Trophoblast cell (in vitro differentiated cells and primary cell): Measurements from ENCODE around the gene MT1A.

Experiments used
- DNase-seq, 2 donors: peaks; one replicate each; pipeline ENCODE4 v3.0.0-alpha.2; 2016
- H2AFZ ChIP-seq: 2 replicates; pipeline ENCODE4 v1.6.1; 2013; ENCODE audit warnings: low read length, moderate library complexity, mild to moderate bottlenecking; ENCODE audit not compliant: insufficient read depth, poor library complexity
- H2AK5ac ChIP-seq: 2 replicates; pipeline ENCODE4 v1.6.1; 2013; ENCODE audit warnings: mild to moderate bottlenecking, low read length
- H2BK120ac ChIP-seq: 2 replicates; pipeline ENCODE4 v1.6.1; 2013; ENCODE audit warnings: low read length, mild to moderate bottlenecking, moderate library complexity; ENCODE audit not compliant: insufficient read depth, poor library complexity
- H2BK12ac ChIP-seq: 2 replicates; pipeline ENCODE4 v1.6.1; 2013; ENCODE audit warnings: mild to moderate bottlenecking, low read length, moderate library complexity
- H2BK5ac ChIP-seq: 2 replicates; pipeline ENCODE4 v1.6.1; 2013; ENCODE audit warnings: low read length, low read depth, moderate library complexity, mild to moderate bottlenecking; ENCODE audit not compliant: poor library complexity
- H3K14ac ChIP-seq: 2 replicates; pipeline ENCODE4 v1.6.1; 2013; ENCODE audit warnings: mild to moderate bottlenecking, low read length
- H3K18ac ChIP-seq: 2 replicates; pipeline ENCODE4 v1.6.1; 2013; ENCODE audit warnings: mild to moderate bottlenecking, low read length
- H3K23ac ChIP-seq: 2 replicates; pipeline ENCODE4 v1.6.1; 2013; ENCODE audit warnings: low read length
- H3K27ac ChIP-seq: 2 replicates; pipeline ENCODE4 v1.5.1; 2013; ENCODE audit warnings: low read depth, mild to moderate bottlenecking, inconsistent platforms, low read length, moderate library complexity
- H3K27me3 ChIP-seq: 2 replicates; pipeline ENCODE4 v1.6.1; 2013; ENCODE audit warnings: inconsistent platforms, mild to moderate bottlenecking, low read length, moderate library complexity; ENCODE audit not compliant: insufficient read depth
- H3K36me3 ChIP-seq, 2 experiments: 1 replicate in 1 of 2; 2 replicates in 1 of 2; pipeline ENCODE4 v1.6.1; 2013; ENCODE audit warnings: low read length in 2 of 2, mild to moderate bottlenecking in 2 of 2, moderate library complexity in 1 of 2; ENCODE audit not compliant: insufficient read depth in 2 of 2, control insufficient read depth in 1 of 2
- H3K4ac ChIP-seq: 2 replicates; pipeline ENCODE4 v1.6.1; 2013; ENCODE audit warnings: low read depth, mild to moderate bottlenecking, low read length, moderate library complexity
- H3K4me1 ChIP-seq, 2 experiments: 1 replicate in 1 of 2; 2 replicates in 1 of 2; pipeline ENCODE4 v1.6.1; 2013; ENCODE audit warnings: low read length in 2 of 2, mild to moderate bottlenecking in 2 of 2, moderate library complexity in 1 of 2; ENCODE audit not compliant: insufficient read depth in 2 of 2, control insufficient read depth in 1 of 2
- H3K4me2 ChIP-seq: 2 replicates; pipeline ENCODE4 v1.6.1; 2013; ENCODE audit warnings: inconsistent platforms, mild to moderate bottlenecking, low read length, moderate library complexity
- H3K4me3 ChIP-seq: 2 replicates; pipeline ENCODE4 v1.5.1; 2013; ENCODE audit warnings: mild to moderate bottlenecking, low read depth, low read length, inconsistent platforms
- H3K79me1 ChIP-seq: one replicate; pipeline ENCODE4 v1.6.1; 2013; ENCODE audit warnings: low read length
- H3K79me2 ChIP-seq: 2 replicates; pipeline ENCODE4 v1.6.1; 2013; ENCODE audit warnings: low read length, mild to moderate bottlenecking; ENCODE audit not compliant: control insufficient read depth, insufficient read depth, poor library complexity
- H3K9ac ChIP-seq: 2 replicates; pipeline ENCODE4 v1.6.1; 2013; ENCODE audit warnings: mild to moderate bottlenecking, low read length
- H3K9me3 ChIP-seq: 2 replicates; pipeline ENCODE4 v1.6.1; 2013; ENCODE audit warnings: low read depth, mild to moderate bottlenecking, control low read depth, inconsistent platforms, low read length; ENCODE audit not compliant: insufficient read depth
- H4K12ac ChIP-seq: 2 replicates; pipeline ENCODE4 v1.6.1; 2013; ENCODE audit warnings: low read depth, mild to moderate bottlenecking, low read length, moderate library complexity
- H4K8ac ChIP-seq: 2 replicates; pipeline ENCODE4 v1.6.1; 2013; ENCODE audit warnings: low read depth, mild to moderate bottlenecking, low read length, moderate library complexity
- H4K91ac ChIP-seq: one replicate; pipeline ENCODE4 v1.6.1; 2013; ENCODE audit warnings: low read depth, mild to moderate bottlenecking, low read length, moderate library complexity
- WGBS: extraction: QIAGEN DNeasy Blood & Tissue Kit; methylation state at CpG from one replicate; pipeline ENCODE4 v1.1.7; 2013; ENCODE audit warnings: missing lambda C conversion rate; ENCODE audit not compliant: insufficient read length, insufficient coverage; ENCODE audit errors: extremely low coverage; 5-methylcytosine and 5-hydroxymethylcytosine counted together

Gene MT1A

DNA sequence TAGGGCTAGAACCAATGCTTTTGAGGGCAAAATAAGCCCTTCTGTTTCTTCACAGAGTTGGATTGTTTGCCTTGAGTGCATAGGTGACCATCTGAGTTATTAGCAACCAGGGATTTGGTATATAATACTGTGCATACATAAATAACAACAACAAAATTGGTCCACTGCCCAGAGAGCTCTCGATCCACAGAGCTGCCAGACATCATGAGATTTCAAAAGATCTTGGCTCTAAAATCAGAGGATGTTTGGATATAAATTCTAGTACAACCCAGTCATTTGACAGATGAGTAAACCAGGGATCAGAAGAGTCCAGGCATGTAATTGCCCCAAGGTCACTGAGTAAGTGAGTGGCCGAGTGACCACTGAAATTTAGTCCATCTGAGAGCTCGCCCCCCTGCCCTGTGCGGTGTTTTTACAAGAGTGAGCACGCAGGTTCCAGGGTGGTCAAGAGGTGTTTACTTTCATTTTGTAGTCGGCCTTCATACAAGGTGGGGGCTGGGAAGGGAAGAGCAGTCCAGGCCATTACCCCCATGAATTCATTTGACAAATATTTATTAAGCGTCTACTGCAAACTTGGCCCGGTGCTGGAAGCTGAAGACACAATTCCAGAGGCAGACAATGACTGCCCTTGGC is 31.9 kb upstream of the MT1A start:
- no peaks in the 10 kb centered on the region for H3K79me2 ChIP-seq
- H3K27me3 ChIP-seq = peaks cover 3% of the 10 kb centered on the region
- no peaks in the 10 kb centered on the region for H3K9me3 ChIP-seq

DNA sequence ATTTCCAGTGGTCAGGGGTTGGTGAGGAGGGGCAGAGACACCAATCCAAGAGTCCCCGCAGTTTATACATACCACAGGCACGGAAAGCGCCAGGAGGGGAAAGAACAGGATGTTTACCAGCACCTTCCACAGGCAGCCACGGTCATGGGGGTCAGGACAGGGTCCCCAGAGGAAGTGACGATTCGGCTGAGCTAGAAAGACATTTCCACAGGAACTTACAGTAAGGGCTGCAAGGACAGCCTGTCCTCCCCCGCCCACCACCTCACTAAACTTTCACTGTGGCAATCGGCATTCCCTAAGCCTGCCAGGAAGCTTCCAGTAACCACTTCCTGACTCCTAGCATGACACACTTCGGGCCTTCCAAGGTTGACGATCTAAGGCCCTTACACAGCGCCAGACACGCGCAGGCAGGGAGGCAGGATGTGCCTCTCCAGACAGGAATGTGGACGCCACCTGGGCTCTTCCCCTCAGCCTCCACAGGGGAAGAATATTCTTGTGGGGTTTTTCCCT is 31.3 kb upstream of the MT1A start:
- H2AK5ac ChIP-seq = no peak overlapping the region

More for the DNA sequence above, 31.9 kb upstream of the MT1A start:
- Histone ChIP-seq H2BK12ac (no peak overlapping the region), H3K23ac (no peak overlapping the region), H4K12ac (no peak overlapping the region), H3K36me3 (no peaks in the 10 kb centered on the region), H2AFZ (no peak overlapping the region), H3K4ac (no peak overlapping the region), H4K91ac (no peak overlapping the region), H3K9ac (no peak overlapping the region), H3K18ac (no peak overlapping the region), H2AK5ac (no peak overlapping the region), H2BK5ac (no peak overlapping the region), H3K79me1 (peaks cover 11% of the 10 kb centered on the region), H2BK120ac (no peak overlapping the region), H3K14ac (no peak overlapping the region), H3K4me2 (no peak overlapping the region), H3K4me1 (peaks cover 27 to 31% of the 10 kb centered on the region in 2 experiments), H3K27ac (peak overlapping the region; percentile 50), H3K4me3 (no peak overlapping the region), H4K8ac (peak overlapping the region; percentile 31)
- no peak for DNase-seq
- WGBS = no CpG with 5 or more reads among the region's 8 CpGs

DNA sequence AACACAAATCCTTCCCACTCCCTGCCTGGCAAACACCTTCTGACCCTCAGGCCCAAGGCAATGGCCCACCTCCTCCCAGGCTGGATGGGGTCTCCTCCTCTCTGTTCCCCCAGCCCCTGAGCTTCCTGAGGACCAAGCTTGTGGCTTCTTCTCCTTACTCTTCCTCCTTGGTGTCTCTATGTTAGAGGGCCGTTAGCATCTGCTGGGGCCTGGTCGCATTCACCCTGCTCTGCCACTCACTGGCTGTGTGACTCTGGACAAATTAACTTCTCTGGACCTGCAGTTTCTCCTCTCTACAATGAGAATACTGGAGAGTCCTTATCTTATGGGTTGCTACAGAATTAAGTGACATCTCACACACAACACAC is 30.8 kb upstream of the MT1A start:
- H3K4me3 ChIP-seq = no peak overlapping the region
- H4K8ac ChIP-seq = peak overlapping the region; percentile 35
- peak overlapping the region; percentile 23 for H3K27ac ChIP-seq
- H3K9ac ChIP-seq = no peak overlapping the region
- H2BK5ac ChIP-seq = no peak overlapping the region
- peak overlapping the region; percentile 62 for H2BK12ac ChIP-seq
- H3K79me2 ChIP-seq = no peaks in the 10 kb centered on the region
- peak overlapping the region; percentile 50 for H2BK120ac ChIP-seq
- H3K4ac ChIP-seq = no peak overlapping the region
- peak overlapping the region; percentile 87 for H4K91ac ChIP-seq
- H3K18ac ChIP-seq = no peak overlapping the region
- no peak overlapping the region for H3K14ac ChIP-seq
- no CpG with 5 or more reads among the region's 2 CpGs for WGBS
- peaks cover 3% of the 10 kb centered on the region for H3K27me3 ChIP-seq
- peak overlapping the region; percentile 13 for H2AK5ac ChIP-seq
- H4K12ac ChIP-seq = no peak overlapping the region
- H2AFZ ChIP-seq = peak overlapping the region; percentile 33
- peaks cover 11% of the 10 kb centered on the region for H3K79me1 ChIP-seq
- no peaks in the 10 kb centered on the region for H3K9me3 ChIP-seq
- no peaks in the 10 kb centered on the region for H3K36me3 ChIP-seq
- peak overlapping the region; percentile 77 for H3K4me2 ChIP-seq
- H3K23ac ChIP-seq = no peak overlapping the region
- H3K4me1 ChIP-seq = peaks cover 27 to 31% of the 10 kb centered on the region in 2 experiments
- DNase-seq = no peak

More for the DNA sequence above, 31.3 kb upstream of the MT1A start:
- no peaks in the 10 kb centered on the region for H3K79me2 ChIP-seq
- no peaks in the 10 kb centered on the region for H3K36me3 ChIP-seq
- no peak overlapping the region for H2BK5ac ChIP-seq
- H3K27me3 ChIP-seq = peaks cover 3% of the 10 kb centered on the region
- no peak overlapping the region for H4K12ac ChIP-seq
- no peak overlapping the region for H2BK120ac ChIP-seq
- no peak overlapping the region for H2AFZ ChIP-seq
- H3K23ac ChIP-seq = no peak overlapping the region
- peak overlapping the region; percentile 50 for H3K27ac ChIP-seq
- no peak overlapping the region for H3K4me2 ChIP-seq
- H3K4me1 ChIP-seq = peaks cover 27 to 31% of the 10 kb centered on the region in 2 experiments
- no peak overlapping the region for H2BK12ac ChIP-seq
- H3K4ac ChIP-seq = no peak overlapping the region
- WGBS = no CpG with 5 or more reads among the region's 14 CpGs
- H3K79me1 ChIP-seq = peaks cover 11% of the 10 kb centered on the region
- DNase-seq = peak; percentile 46 to 55
- no peaks in the 10 kb centered on the region for H3K9me3 ChIP-seq
- peak overlapping the region; percentile 87 for H4K91ac ChIP-seq
- H3K14ac ChIP-seq = no peak overlapping the region
- H3K9ac ChIP-seq = no peak overlapping the region
- H3K18ac ChIP-seq = no peak overlapping the region
- H3K4me3 ChIP-seq = no peak overlapping the region
- H4K8ac ChIP-seq = peak overlapping the region; percentile 31

DNA sequence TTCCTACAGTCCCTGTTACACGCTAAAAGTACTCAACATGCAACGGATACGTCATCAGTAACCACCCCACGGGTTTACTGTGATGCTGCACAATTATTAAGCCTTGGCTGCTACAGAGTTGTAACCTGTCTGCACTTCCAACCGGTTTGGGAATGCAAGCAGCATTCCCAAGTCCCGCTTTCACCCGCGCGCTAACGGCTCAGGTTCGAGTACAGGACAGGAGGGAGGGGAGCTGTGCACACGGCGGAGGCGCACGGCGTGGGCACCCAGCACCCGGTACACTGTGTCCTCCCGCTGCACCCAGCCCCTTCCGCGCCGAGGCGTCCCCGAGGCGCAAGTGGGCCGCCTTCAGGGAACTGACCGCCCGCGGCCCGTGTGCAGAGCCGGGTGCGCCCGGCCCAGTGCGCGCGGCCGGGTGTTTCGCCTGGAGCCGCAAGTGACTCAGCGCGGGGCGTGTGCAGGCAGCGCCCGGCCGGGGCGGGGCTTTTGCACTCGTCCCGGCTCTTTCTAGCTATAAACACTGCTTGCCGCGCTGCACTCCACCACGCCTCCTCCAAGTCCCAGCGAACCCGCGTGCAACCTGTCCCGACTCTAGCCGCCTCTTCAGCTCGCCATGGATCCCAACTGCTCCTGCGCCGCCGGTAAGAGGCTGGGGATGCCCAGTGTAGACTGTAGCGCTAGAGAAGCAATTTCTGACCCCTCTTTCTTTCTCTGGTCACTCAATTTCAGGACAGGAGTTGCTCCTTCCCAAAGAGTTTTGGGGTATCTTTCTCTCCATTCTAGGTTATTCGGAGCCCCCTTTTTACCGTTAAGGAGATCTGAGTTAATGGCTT is 30.2 kb upstream of the MT1A start, which contains the start of gene MT2A:
Gene MT2A, plus strand, starts transcription at position 542 of the 833 bp plus-strand sequence. Its CDS starts 72 bp downstream, at position 614.
- H3K79me1 ChIP-seq = peaks cover 11% of the 10 kb centered on the region

More for the DNA sequence above, 30.2 kb upstream of the MT1A start, which contains the start of gene MT2A:
- DNase-seq = peak; percentile 99
- Histone ChIP-seq H2BK12ac (peak within 1 kb of the TSS; percentile 62), H3K23ac (no peak within 1 kb of the TSS), H4K12ac (no peak within 1 kb of the TSS), H2AK5ac (peak within 1 kb of the TSS; percentile 13), H3K4me3 (peak within 1 kb of the TSS; percentile 67), H3K36me3 (no peaks in the 10 kb centered on the region), H2BK5ac (no peak within 1 kb of the TSS), H2AFZ (peak within 1 kb of the TSS; percentile 69), H3K79me2 (no peaks in the 10 kb centered on the region), H2BK120ac (peak within 1 kb of the TSS; percentile 50), H3K14ac (peak within 1 kb of the TSS; percentile 65), H3K27ac (peak within 1 kb of the TSS; percentile 23), H4K91ac (peak within 1 kb of the TSS; percentile 87), H3K4me1 (peaks cover 27 to 31% of the 10 kb centered on the region in 2 experiments), H3K4me2 (peak within 1 kb of the TSS; percentile 77), H3K18ac (peak within 1 kb of the TSS; percentile 53), H3K9ac (no peak within 1 kb of the TSS), H3K4ac (no peak within 1 kb of the TSS), H4K8ac (peak within 1 kb of the TSS; percentile 79), H3K27me3 (peaks cover 3% of the 10 kb centered on the region), H3K9me3 (no peaks in the 10 kb centered on the region)
- no CpG with 5 or more reads among the region's 62 CpGs for WGBS
